ENCODE data around the gene AFF1. TPM values are rescaled to one million over a fixed set of nuclear protein-coding genes. Genes with fewer than 3 reads are reported as not detected.

The AFF1 gene
- total RNA-seq (2014; rRNA removed; shearing (Covaris generic); ENCODE audit: low replicate concordance) = 6.8 and 14.8 TPM in 2 replicates

GRCh38 chr4:86934771-86935565 is at the start of gene AFF1:
AFF1 (plus strand) TSS chr4:86935011; CDS start chr4:86948534, 13,523 bp downstream.
- in situ Hi-C loops (cut with HindIII; ENCODE audit: low pct_unique_long_range_greater_than_20kb, low sequenced_read_pairs) = no loop called here
- peak; percentile 84 for DNase-seq (ENCODE audit: low read depth)

GRCh38 chr4:86890790-86891189 is 44.0 kb upstream of the AFF1 start:
- in situ Hi-C loops (cut with HindIII; ENCODE audit: low pct_unique_long_range_greater_than_20kb, low sequenced_read_pairs) = no loop called here
- no peak for DNase-seq (ENCODE audit: low read depth)

- in situ Hi-C loops (cut with HindIII; ENCODE audit: low pct_unique_long_range_greater_than_20kb, low sequenced_read_pairs) = no loop called here
Observed at GRCh38 chr4:86891762-86892635, 42.8 kb upstream of the AFF1 start, which contains the start of gene C4orf36. C4orf36 (minus strand) TSS chr4:86892422; CDS start chr4:86891520, 902 bp downstream.

GRCh38 chr4:86892636-86892960 is 42.2 kb upstream of the AFF1 start:
- in situ Hi-C loops (cut with HindIII; ENCODE audit: low pct_unique_long_range_greater_than_20kb, low sequenced_read_pairs) = no loop called here
- DNase-seq (ENCODE audit: low read depth) = no peak

More at GRCh38 chr4:86891762-86892635, 42.8 kb upstream of the AFF1 start, which contains the start of gene C4orf36:
- peak; percentile 68 for DNase-seq (ENCODE audit: low read depth)

- in situ Hi-C loops (cut with HindIII; ENCODE audit: low pct_unique_long_range_greater_than_20kb, low sequenced_read_pairs) = no loop called here
- no peak for DNase-seq (ENCODE audit: low read depth)
Observed at GRCh38 chr4:86893136-86893535, 41.7 kb upstream of the AFF1 start.

- in situ Hi-C loops (cut with HindIII; ENCODE audit: low pct_unique_long_range_greater_than_20kb, low sequenced_read_pairs) = no loop called here
- no peak for DNase-seq (ENCODE audit: low read depth)
Observed at GRCh38 chr4:86894455-86894854, 40.4 kb upstream of the AFF1 start.

GRCh38 chr4:86895692-86896488 is 38.9 kb upstream of the AFF1 start:
- in situ Hi-C loops (cut with HindIII; ENCODE audit: low pct_unique_long_range_greater_than_20kb, low sequenced_read_pairs) = no loop called here
- peak; percentile 62 for DNase-seq (ENCODE audit: low read depth)

- in situ Hi-C loops (cut with HindIII; ENCODE audit: low pct_unique_long_range_greater_than_20kb, low sequenced_read_pairs) = no loop called here
- no peak for DNase-seq (ENCODE audit: low read depth)
Observed at GRCh38 chr4:86896596-86896995, 38.2 kb upstream of the AFF1 start.

GRCh38 chr4:86898562-86898961 is 36.2 kb upstream of the AFF1 start:
- in situ Hi-C loops (cut with HindIII; ENCODE audit: low pct_unique_long_range_greater_than_20kb, low sequenced_read_pairs) = no loop called here
- DNase-seq (ENCODE audit: low read depth) = no peak

GRCh38 chr4:86901864-86902263 is 32.9 kb upstream of the AFF1 start:
- DNase-seq (ENCODE audit: low read depth) = no peak
- in situ Hi-C loops (cut with HindIII; ENCODE audit: low pct_unique_long_range_greater_than_20kb, low sequenced_read_pairs) = no loop called here

- DNase-seq (ENCODE audit: low read depth) = no peak
- in situ Hi-C loops (cut with HindIII; ENCODE audit: low pct_unique_long_range_greater_than_20kb, low sequenced_read_pairs) = no loop called here
Observed at GRCh38 chr4:86908251-86908657, 26.6 kb upstream of the AFF1 start.

- DNase-seq (ENCODE audit: low read depth) = no peak
Observed at GRCh38 chr4:86909546-86910295, 25.1 kb upstream of the AFF1 start.

GRCh38 chr4:86910369-86910768 is 24.4 kb upstream of the AFF1 start:
- no peak for DNase-seq (ENCODE audit: low read depth)
- in situ Hi-C loops (cut with HindIII; ENCODE audit: low pct_unique_long_range_greater_than_20kb, low sequenced_read_pairs) = no loop called here

More at GRCh38 chr4:86909546-86910295, 25.1 kb upstream of the AFF1 start:
- in situ Hi-C loops (cut with HindIII; ENCODE audit: low pct_unique_long_range_greater_than_20kb, low sequenced_read_pairs) = no loop called here

GRCh38 chr4:86910820-86911684 is 23.8 kb upstream of the AFF1 start:
- in situ Hi-C loops (cut with HindIII; ENCODE audit: low pct_unique_long_range_greater_than_20kb, low sequenced_read_pairs) = no loop called here
- DNase-seq (ENCODE audit: low read depth) = no peak

- in situ Hi-C loops (cut with HindIII; ENCODE audit: low pct_unique_long_range_greater_than_20kb, low sequenced_read_pairs) = no loop called here
- no peak for DNase-seq (ENCODE audit: low read depth)
Observed at GRCh38 chr4:86916392-86916791, 18.4 kb upstream of the AFF1 start.

GRCh38 chr4:86917212-86918039 is 17.4 kb upstream of the AFF1 start:
- DNase-seq (ENCODE audit: low read depth) = no peak
- in situ Hi-C loops (cut with HindIII; ENCODE audit: low pct_unique_long_range_greater_than_20kb, low sequenced_read_pairs) = no loop called here
